Breast epithelium (tissue), 4 donors: ENCODE results near the gene PDCL2. TPM values are rescaled to one million over a fixed set of nuclear protein-coding genes. Genes with fewer than 3 reads are reported as not detected.
"Not testable (repeated sequence)": the region's sequence is repeated elsewhere in the genome, so short reads cannot be mapped to it uniquely, and the experiment has no call there.

Experiments used
- DNase-seq, 2 donors: peaks; one replicate each; pipeline ENCODE4 v3.0.0-alpha.2; 2019; ENCODE audit warnings: low spot score in 2 of 2
- H3K27ac ChIP-seq, 2 donors: fragments of 200-600 bp; sonication (generic) in 1 of 2; one replicate each; pipeline ENCODE4 v1.5.1; 2016 to 2019; ENCODE audit warnings: mild to moderate bottlenecking in 1 of 2
- H3K27me3 ChIP-seq, 2 donors: fragments of 200-600 bp; sonication (generic) in 1 of 2; one replicate each; pipeline versions ENCODE4 v1.5.1 to v1.6.0; 2017 to 2019; ENCODE audit warnings: control low read depth in 1 of 2, mild to moderate bottlenecking in 1 of 2
- H3K36me3 ChIP-seq: fragments of 200-600 bp; one replicate; pipeline ENCODE4 v1.5.1; 2019
- H3K4me1 ChIP-seq, 2 donors: fragments of 200-600 bp; sonication (generic); one replicate each; pipeline ENCODE4 v1.5.1; 2016 to 2019; ENCODE audit warnings: control low read depth in 1 of 2
- H3K4me3 ChIP-seq, 3 donors: fragments of 200-600 bp; sonication (generic); 1 replicate in 2 of 3; 2 replicates in 1 of 3; pipeline ENCODE4 v1.5.1; 2016 to 2019; ENCODE audit warnings: mild to moderate bottlenecking in 3 of 3, moderate library complexity in 2 of 3
- H3K9me3 ChIP-seq, 2 donors: fragments of 200-600 bp; sonication (generic) in 1 of 2; one replicate each; pipeline ENCODE4 v1.5.1; 2016 to 2019; ENCODE audit warnings: control low read depth in 1 of 2
- POLR2A ChIP-seq: fragments of 450-650 bp; IDR thresholded peaks from one replicate; pipeline ENCODE4 v1.6.1; 2016; ENCODE audit warnings: antibody characterized with exemption, mild to moderate bottlenecking, moderate library complexity
- POLR2AphosphoS5 ChIP-seq, 3 donors: sonication (generic); formaldehyde crosslinking; IDR thresholded peaks; one replicate each; pipeline ENCODE4 v1.6.1; 2017; ENCODE audit warnings: antibody characterized with exemption in 3 of 3
- intact Hi-C: fragments of 100-400 bp; cut with DNase I; formaldehyde crosslinking; loops from one replicate; pipeline ENCODE4 v1.15.1; 2023; ENCODE audit warnings: low total_unique reads
- total RNA-seq, 3 donors: library from RNA; depleted of rRNA; stranded (reverse); fragments of >200 nt; gene quantifications; one replicate each; pipeline ENCODE4 v1.1.0, GENCODE V29; 2016
- TF ChIP-seq, protein P1 (sequence below), 3 donors: fragments of 450-650 bp; IDR thresholded peaks; one replicate each; pipeline ENCODE4 v1.5.1; 2016 to 2017; ENCODE audit warnings: antibody characterized with exemption in 3 of 3, mild to moderate bottlenecking in 3 of 3, moderate library complexity in 3 of 3

The PDCL2 gene
- total RNA-seq, 3 donors from 2014 or later, result not detected

DNA sequence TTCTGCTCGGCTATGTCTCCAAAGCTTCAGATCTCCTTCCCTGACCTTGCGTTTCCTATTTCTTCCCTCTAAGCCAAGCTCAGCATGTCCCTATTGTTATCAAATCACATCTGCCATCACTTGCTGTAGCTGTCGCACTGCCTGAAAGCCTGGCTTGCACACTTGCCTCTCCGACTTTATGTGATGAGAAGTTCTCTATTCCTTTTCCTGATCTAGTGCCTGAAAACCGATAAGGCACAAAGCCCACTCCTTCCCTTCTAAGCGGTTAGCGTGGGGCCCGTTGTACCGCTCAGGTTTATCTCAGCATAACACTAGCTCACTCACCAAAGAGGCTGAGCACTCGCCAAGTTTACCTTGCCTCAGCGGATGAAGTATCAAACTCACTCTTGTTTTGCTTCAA, 43.2 kb upstream of the PDCL2 start:
- intact Hi-C loops, result loop anchor here (5.0 kb wide), 1 partner anchor 193 kb away; no protein-coding TSS in a partner anchor
- H3K4me1 ChIP-seq, result peaks cover 0 to 8% of the 10 kb centered on the region in 2 donors
- no peaks in the 10 kb centered on the region for H3K9me3 ChIP-seq
- H3K4me3 ChIP-seq, result peak overlapping the region in 2 of 3 donors; percentile 49 to 59
- peaks cover 0 to 36% of the 10 kb centered on the region in 2 donors for H3K27me3 ChIP-seq
- no peak for DNase-seq
- H3K27ac ChIP-seq, result no peak overlapping the region
- TF ChIP-seq POLR2A, result no peak
- no peak for TF ChIP-seq POLR2AphosphoS5 (IDR thresholded peaks at IDR 0.05)
- TF ChIP-seq, protein P1, sequence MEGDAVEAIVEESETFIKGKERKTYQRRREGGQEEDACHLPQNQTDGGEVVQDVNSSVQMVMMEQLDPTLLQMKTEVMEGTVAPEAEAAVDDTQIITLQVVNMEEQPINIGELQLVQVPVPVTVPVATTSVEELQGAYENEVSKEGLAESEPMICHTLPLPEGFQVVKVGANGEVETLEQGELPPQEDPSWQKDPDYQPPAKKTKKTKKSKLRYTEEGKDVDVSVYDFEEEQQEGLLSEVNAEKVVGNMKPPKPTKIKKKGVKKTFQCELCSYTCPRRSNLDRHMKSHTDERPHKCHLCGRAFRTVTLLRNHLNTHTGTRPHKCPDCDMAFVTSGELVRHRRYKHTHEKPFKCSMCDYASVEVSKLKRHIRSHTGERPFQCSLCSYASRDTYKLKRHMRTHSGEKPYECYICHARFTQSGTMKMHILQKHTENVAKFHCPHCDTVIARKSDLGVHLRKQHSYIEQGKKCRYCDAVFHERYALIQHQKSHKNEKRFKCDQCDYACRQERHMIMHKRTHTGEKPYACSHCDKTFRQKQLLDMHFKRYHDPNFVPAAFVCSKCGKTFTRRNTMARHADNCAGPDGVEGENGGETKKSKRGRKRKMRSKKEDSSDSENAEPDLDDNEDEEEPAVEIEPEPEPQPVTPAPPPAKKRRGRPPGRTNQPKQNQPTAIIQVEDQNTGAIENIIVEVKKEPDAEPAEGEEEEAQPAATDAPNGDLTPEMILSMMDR (IDR thresholded peaks at IDR 0.05), result no peak
- H3K36me3 ChIP-seq, result no peaks in the 10 kb centered on the region

DNA sequence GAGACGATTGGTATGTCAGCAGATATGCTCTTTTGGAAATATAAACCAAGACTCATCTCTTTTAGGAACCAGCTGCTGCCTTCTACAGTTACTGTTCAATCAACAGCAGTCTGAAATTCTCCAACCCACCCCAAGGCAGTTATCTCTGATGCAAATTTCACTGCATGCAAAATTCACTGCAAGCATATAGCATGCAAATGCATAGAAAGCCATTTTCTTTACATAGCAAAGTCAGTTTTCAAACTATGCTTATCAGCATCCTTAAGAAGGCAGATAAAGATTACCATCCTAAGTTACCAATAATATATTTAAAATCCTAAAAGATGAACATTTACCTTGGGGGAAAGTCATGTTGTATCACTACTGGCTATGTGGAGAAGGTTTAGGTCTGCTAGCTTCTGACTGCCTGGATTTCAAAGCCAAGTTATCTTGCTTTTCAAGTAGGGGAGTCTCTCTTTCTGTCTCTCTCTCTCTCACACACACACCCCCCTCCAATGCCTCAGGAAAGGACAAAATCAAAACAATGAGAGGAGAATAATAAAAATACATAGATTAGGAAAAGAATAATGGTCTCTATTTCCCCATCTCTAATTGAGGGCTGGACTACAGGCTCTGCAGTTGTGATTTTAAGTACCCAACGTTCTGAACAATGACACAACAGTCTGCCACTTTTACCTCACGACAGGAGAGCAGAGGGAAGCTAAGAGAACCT, 42.5 kb upstream of the PDCL2 start:
- DNase-seq, result no peak
- Histone ChIP-seq H3K27me3 (peaks cover 0 to 36% of the 10 kb centered on the region in 2 donors), H3K36me3 (no peaks in the 10 kb centered on the region), H3K9me3 (no peaks in the 10 kb centered on the region), H3K4me1 (peaks cover 0 to 8% of the 10 kb centered on the region in 2 donors), H3K27ac (no peak overlapping the region), H3K4me3 (no peak overlapping the region)
- no peak for TF ChIP-seq POLR2AphosphoS5 (IDR thresholded peaks at IDR 0.05)
- TF ChIP-seq POLR2A, result no peak
- TF ChIP-seq, protein P1 (IDR thresholded peaks at IDR 0.05), result no peak
- intact Hi-C loops, result loop anchor here (5.0 kb wide), 1 partner anchor 192 kb away; no protein-coding TSS in a partner anchor

DNA sequence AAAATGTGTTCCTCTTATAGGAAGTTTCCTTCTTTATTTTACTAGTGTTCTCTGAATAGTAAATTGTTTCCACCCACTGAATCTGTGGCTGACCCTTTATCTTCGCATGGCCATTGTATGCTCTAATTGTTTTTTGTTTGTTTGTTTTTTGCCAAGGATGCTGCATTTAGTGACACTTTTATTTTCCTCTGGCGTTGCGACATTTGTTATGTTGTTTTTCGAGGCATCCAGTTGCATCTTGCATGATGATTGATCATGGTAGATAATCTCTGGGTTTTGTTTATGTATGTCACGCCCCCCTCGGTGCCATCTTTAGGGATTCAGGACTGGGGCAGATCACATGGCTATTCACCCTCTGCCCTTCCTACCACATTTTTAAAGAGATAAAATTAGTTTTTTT, 41.9 kb upstream of the PDCL2 start:
- no peaks in the 10 kb centered on the region for H3K9me3 ChIP-seq
- H3K27ac ChIP-seq, result no peak overlapping the region
- H3K4me3 ChIP-seq, result no peak overlapping the region
- no peak for DNase-seq
- peaks cover 0 to 36% of the 10 kb centered on the region in 2 donors for H3K27me3 ChIP-seq
- peaks cover 0 to 8% of the 10 kb centered on the region in 2 donors for H3K4me1 ChIP-seq
- intact Hi-C loops, result no loop called here
- TF ChIP-seq POLR2AphosphoS5 (IDR thresholded peaks at IDR 0.05) (no peak), POLR2A (no peak)
- TF ChIP-seq, protein P1 (IDR thresholded peaks at IDR 0.05), result no peak
- H3K36me3 ChIP-seq, result no peaks in the 10 kb centered on the region

DNA sequence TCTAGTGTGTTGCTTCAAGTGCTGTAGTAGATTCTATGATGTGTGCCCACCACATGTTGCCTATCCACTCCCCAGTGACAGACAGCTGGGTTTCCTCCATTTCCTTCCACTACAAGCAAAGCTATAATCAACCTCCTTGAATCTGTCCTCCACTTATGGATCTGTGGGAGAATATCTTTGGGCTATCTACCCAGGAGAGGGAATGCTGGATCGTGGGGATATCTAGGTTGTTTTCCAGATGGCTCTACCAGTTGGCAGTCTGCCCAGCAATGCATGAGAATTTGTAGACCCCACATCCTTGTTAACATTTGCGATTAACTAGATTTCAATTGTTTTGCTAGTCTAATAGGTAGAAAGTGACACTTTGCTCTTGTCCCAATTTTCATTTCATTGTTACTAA, 33.8 kb upstream of the PDCL2 start:
- H3K9me3 ChIP-seq, result no peaks in the 10 kb centered on the region
- DNase-seq, result no peak
- H3K4me3 ChIP-seq, result no peak overlapping the region
- intact Hi-C loops, result no loop called here
- no peak for TF ChIP-seq POLR2A
- no peak for TF ChIP-seq POLR2AphosphoS5 (IDR thresholded peaks at IDR 0.05)
- TF ChIP-seq, protein P1 (IDR thresholded peaks at IDR 0.05), result no peak
- H3K4me1 ChIP-seq, result no peaks in the 10 kb centered on the region
- H3K27me3 ChIP-seq, result no peaks in the 10 kb centered on the region
- no peaks in the 10 kb centered on the region for H3K36me3 ChIP-seq
- no peak overlapping the region for H3K27ac ChIP-seq

DNA sequence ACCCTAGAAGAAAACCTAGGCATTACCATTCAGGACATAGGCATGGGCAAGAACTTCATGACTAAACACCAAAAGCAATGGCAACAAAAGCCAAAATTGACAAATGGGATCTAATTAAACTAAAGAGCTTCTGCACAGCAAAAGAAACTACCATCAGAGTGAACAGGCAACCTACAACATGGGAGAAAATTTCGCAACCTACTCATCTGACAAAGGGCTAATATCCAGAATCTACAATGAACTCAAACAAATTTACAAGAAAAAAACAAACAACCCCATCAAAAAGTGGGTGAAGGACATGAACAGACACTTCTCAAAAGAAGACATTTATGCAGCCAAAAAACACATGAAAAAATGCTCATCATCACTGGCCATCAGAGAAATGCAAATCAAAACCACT, 32.0 kb upstream of the PDCL2 start:
- DNase-seq, H3K4me1 ChIP-seq, H3K4me3 ChIP-seq, H3K27ac ChIP-seq, H3K27me3 ChIP-seq, H3K36me3 ChIP-seq, intact Hi-C loops, H3K9me3 ChIP-seq: not testable (repeated sequence)
